Activated CD8-positive, alpha-beta T cell treated with anti-CD3 and anti-CD28 coated beads for 36 hours (primary cell): ENCODE data around the gene ESRRB. TPM values are rescaled to one million over a fixed set of nuclear protein-coding genes. Genes with fewer than 3 reads are reported as not detected.

Source experiments
- ATAC-seq: fragments of 200-7000 bp; cut with Tn5 transposase; one replicate; pipeline ENCODE4 v1.10.0; 2021; ENCODE audit warnings: mild to moderate bottlenecking, moderate library complexity
- CTCF ChIA-PET: fragments of 350-600 bp; sonication (Branson Sonifier 250); formaldehyde crosslinking; loops from one replicate; lab custom pipeline; 2021; ENCODE audit warnings: antibody characterized with exemption; lab: Charles Lee
- POLR2A ChIA-PET: fragments of 350-600 bp; sonication (Branson Sonifier 250); formaldehyde crosslinking; loops from one replicate; lab custom pipeline; 2021; ENCODE audit warnings: antibody characterized with exemption; lab: Charles Lee
- DNase-seq: peaks from one replicate; pipeline ENCODE4 v3.0.0-alpha.2; 2020
- H3K27ac Mint-ChIP-seq: one replicate; pipeline ENCODE4 v1.8.0; 2021; ENCODE audit warnings: mild to moderate bottlenecking, mixed read lengths
- H3K27me3 Mint-ChIP-seq: one replicate; pipeline ENCODE4 v1.8.0; 2021; ENCODE audit warnings: mixed read lengths
- H3K36me3 Mint-ChIP-seq: one replicate; pipeline ENCODE4 v1.8.0; 2021; ENCODE audit warnings: low read depth, mixed read lengths
- H3K4me1 Mint-ChIP-seq: one replicate; pipeline ENCODE4 v1.8.0; 2021; ENCODE audit warnings: low read depth, mixed read lengths
- H3K4me3 Mint-ChIP-seq: one replicate; pipeline ENCODE4 v1.8.0; 2021; ENCODE audit warnings: mild to moderate bottlenecking, moderate library complexity, mixed read lengths
- H3K9me3 Mint-ChIP-seq: one replicate; pipeline ENCODE4 v1.8.0; 2021; ENCODE audit warnings: mixed read lengths
- intact Hi-C: fragments of 100-400 bp; cut with micrococcal nuclease; formaldehyde crosslinking; loops from one replicate; pipeline ENCODE4 v1.10.0; 2022
- total RNA-seq, 2 experiments: library from RNA; stranded (reverse); gene quantifications; one replicate each; pipeline ENCODE4 v1.2.3, GENCODE V29; 2021
- TF ChIP-seq, protein P1 (sequence below): fragments of 200-600 bp; IDR thresholded peaks from one replicate; pipeline ENCODE4 v1.8.0; 2022; ENCODE audit warnings: antibody characterized with exemption, mild to moderate bottlenecking

ESRRB gene
- total RNA-seq, 2 experiments from 2014 or later: 0.18 to 0.27 TPM

DNA sequence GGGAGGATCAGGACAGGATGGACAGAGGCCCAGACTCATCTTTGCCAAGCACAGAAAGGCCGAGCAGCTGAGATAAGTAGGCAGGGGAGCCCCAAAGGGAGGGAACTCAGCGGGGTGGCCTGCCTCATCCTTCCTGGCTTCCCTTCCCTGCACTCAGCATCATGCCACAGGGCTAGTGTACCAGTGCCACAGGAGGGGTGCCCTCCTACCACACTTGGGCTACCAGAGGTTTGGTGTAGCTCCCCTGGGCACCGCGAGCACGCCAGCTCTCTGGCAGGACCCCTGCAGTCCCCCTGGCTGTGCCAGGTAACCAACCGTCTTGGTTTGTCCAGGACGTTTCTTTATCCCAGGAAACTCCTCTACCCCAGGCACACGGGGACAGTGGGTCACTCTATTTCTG lies 123.5 kb downstream of the ESRRB start:
- intact Hi-C loops: no loop called here
- ATAC-seq (no peak), DNase-seq (no peak)
- ChIA-PET CTCF (interaction anchor here (0.7 kb wide), 1 partner anchor 112 kb away, joined by 3 read pairs; no protein-coding TSS in a partner anchor), POLR2A (no interaction called here)
- Mint-ChIP-seq H3K36me3 (no peaks in the 10 kb centered on the region), H3K4me3 (no peak overlapping the region), H3K27ac (no peak overlapping the region), H3K4me1 (no peaks in the 10 kb centered on the region), H3K9me3 (no peaks in the 10 kb centered on the region), H3K27me3 (peaks cover 1% of the 10 kb centered on the region)
- TF ChIP-seq, protein P1, sequence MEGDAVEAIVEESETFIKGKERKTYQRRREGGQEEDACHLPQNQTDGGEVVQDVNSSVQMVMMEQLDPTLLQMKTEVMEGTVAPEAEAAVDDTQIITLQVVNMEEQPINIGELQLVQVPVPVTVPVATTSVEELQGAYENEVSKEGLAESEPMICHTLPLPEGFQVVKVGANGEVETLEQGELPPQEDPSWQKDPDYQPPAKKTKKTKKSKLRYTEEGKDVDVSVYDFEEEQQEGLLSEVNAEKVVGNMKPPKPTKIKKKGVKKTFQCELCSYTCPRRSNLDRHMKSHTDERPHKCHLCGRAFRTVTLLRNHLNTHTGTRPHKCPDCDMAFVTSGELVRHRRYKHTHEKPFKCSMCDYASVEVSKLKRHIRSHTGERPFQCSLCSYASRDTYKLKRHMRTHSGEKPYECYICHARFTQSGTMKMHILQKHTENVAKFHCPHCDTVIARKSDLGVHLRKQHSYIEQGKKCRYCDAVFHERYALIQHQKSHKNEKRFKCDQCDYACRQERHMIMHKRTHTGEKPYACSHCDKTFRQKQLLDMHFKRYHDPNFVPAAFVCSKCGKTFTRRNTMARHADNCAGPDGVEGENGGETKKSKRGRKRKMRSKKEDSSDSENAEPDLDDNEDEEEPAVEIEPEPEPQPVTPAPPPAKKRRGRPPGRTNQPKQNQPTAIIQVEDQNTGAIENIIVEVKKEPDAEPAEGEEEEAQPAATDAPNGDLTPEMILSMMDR: no peak

DNA sequence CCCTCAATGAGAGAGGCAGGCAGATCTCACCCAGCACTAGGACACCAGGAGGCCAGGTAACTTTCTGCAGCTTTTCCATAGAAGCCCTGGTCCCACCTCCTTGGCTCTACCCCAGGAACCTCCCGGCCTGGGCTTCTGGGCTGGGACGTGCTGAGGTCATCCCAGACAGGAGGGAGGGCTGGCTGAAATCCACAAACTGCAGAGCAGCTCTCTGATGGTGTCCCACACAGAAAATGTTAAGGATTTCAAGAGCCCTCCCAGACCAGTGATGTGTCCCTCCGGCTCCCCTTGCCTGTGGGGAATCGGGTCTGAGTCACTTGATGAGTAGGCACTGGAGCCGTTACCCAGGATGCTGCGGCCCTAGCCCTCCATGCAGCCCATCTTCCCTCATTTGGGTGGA lies 124.1 kb downstream of the ESRRB start:
- H3K4me1 Mint-ChIP-seq: no peaks in the 10 kb centered on the region
- no peak for DNase-seq
- TF ChIP-seq, protein P1: no peak
- ATAC-seq: no peak
- no peak overlapping the region for H3K4me3 Mint-ChIP-seq
- no peak overlapping the region for H3K27ac Mint-ChIP-seq
- peaks cover 1% of the 10 kb centered on the region for H3K27me3 Mint-ChIP-seq
- POLR2A ChIA-PET: no interaction called here
- no peaks in the 10 kb centered on the region for H3K36me3 Mint-ChIP-seq
- intact Hi-C loops: no loop called here
- no peaks in the 10 kb centered on the region for H3K9me3 Mint-ChIP-seq
- CTCF ChIA-PET: interaction anchor here (0.7 kb wide), 1 partner anchor 113 kb away, joined by 3 read pairs; no protein-coding TSS in a partner anchor

DNA sequence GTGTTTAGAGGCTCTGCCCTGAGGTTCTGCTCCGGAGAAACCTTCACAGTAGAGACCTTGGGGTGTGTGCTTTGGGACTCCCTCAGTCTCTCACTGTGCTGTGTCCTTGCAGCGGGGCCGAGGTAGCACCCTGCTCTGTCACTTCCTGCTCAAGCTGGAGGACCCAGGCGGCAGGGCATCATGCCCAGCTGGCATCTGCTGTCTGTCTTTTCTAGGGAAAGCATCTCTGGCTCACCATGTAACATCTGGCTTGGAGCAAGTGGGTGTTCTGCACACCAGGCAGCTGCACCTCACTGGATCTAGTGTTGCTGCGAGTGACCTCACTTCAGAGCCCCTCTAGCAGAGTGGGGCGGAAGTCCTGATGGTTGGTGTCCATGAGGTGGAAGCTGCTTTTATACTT lies 124.5 kb downstream of the ESRRB start:
- Mint-ChIP-seq H3K27me3 (peaks cover 1% of the 10 kb centered on the region), H3K4me1 (peaks cover 2% of the 10 kb centered on the region), H3K27ac (no peak overlapping the region), H3K36me3 (no peaks in the 10 kb centered on the region), H3K4me3 (no peak overlapping the region), H3K9me3 (no peaks in the 10 kb centered on the region)
- CTCF ChIA-PET: no interaction called here
- POLR2A ChIA-PET: interaction anchor here (0.9 kb wide), 1 partner anchor 9 kb away, joined by 4 read pairs; no protein-coding TSS in a partner anchor
- TF ChIP-seq, protein P1: no peak
- intact Hi-C loops: no loop called here
- ATAC-seq: no peak
- no peak for DNase-seq

DNA sequence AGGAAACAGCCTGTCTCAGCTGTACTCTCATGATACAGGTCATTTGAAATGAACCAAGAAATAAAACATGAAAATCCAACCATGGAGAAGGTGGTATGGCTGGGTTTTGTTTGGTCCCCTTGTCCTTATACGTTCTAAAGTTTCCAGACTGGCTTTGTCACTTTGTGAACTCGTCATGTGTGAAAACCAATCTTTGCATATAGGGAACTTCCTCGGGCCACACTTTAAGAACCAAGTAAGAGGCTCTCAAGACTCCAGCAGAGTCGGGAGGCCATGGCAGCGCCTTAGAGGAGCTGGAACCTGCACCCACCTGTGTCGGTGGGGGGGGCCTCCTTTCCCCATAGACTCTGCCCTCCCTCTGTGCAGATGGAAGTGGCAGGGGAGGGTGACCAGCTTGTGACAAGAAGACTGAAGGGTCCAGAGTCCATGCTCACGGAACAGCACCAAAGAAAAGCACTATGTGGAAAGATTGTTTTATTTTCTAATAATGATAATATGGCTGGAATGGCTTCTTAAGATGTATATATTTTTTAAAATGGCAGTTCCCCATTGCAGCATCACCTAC lies 125.3 kb downstream of the ESRRB start:
- Mint-ChIP-seq H3K36me3 (no peaks in the 10 kb centered on the region), H3K4me3 (no peak overlapping the region), H3K27me3 (peaks cover 1% of the 10 kb centered on the region), H3K27ac (no peak overlapping the region), H3K9me3 (no peaks in the 10 kb centered on the region), H3K4me1 (peaks cover 6% of the 10 kb centered on the region)
- ATAC-seq (no peak), DNase-seq (no peak)
- CTCF ChIA-PET: no interaction called here
- TF ChIP-seq, protein P1: no peak
- intact Hi-C loops: no loop called here
- POLR2A ChIA-PET: interaction anchor here (0.9 kb wide), 1 partner anchor 9 kb away, joined by 4 read pairs; no protein-coding TSS in a partner anchor

DNA sequence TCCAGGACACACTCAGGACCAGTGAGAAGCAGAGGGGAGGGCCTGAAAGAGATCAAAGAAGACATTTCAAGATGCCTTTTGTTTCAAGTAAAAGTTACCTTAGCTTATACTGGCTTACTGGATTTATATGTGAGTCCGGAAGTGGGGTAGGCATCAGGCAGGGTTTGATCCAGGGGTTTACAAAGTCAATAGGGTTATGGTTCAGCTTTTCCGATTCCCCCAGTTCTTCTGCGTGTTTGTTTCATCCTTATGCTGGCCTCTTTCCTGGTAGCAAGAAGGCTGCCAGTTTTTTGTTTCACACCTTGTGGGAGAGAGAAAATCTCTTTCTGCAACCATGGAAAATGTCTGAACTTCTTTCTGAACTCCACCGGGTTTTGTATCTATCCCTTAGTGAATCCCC lies 126.3 kb downstream of the ESRRB start:
- POLR2A ChIA-PET: no interaction called here
- no peak overlapping the region for H3K4me3 Mint-ChIP-seq
- CTCF ChIA-PET: no interaction called here
- peaks cover 6% of the 10 kb centered on the region for H3K4me1 Mint-ChIP-seq
- no peaks in the 10 kb centered on the region for H3K36me3 Mint-ChIP-seq
- no peak overlapping the region for H3K27ac Mint-ChIP-seq
- intact Hi-C loops: no loop called here
- TF ChIP-seq, protein P1: no peak
- H3K9me3 Mint-ChIP-seq: no peaks in the 10 kb centered on the region
- no peak for ATAC-seq
- DNase-seq: no peak
- peaks cover 4% of the 10 kb centered on the region for H3K27me3 Mint-ChIP-seq
